ENCODE measurements around the gene MATK.

MATK gene

GRCh38 chr19:3832001-3832400 is 45.8 kb upstream of the MATK start:
- CTCF ChIA-PET: interaction anchor here (0.6 to 3.3 kb wide), 3 partner anchors 10 to 165 kb away, joined by 4 to 16 read pairs (median 5); no protein-coding TSS in a partner anchor
- TF ChIP-seq ZNF660 (tag by site-specific recombination; IDR thresholded peaks at IDR 0.05) (no peak), ZNF221 (tag by site-specific recombination; IDR thresholded peaks at IDR 0.05; ENCODE audit: borderline replicate concordance) (no peak), ZNF629 (tag by site-specific recombination; IDR thresholded peaks at IDR 0.05) (no peak), ZNF302 (tag by site-specific recombination; IDR thresholded peaks at IDR 0.05; ENCODE audit: low read depth) (no peak), ZNF248 (tag by site-specific recombination; IDR thresholded peaks at IDR 0.05) (no peak), ZNF488 (tag by site-specific recombination; IDR thresholded peaks at IDR 0.05) (no peak), ZNF133 (tag by site-specific recombination; IDR thresholded peaks at IDR 0.05) (no peak), OVOL3 (tag by site-specific recombination; IDR thresholded peaks at IDR 0.05) (no peak), HIC1 (tag by site-specific recombination; IDR thresholded peaks at IDR 0.05) (no peak), ZNF514 (tag by site-specific recombination; IDR thresholded peaks at IDR 0.05) (no peak), ZNF626 (tag by site-specific recombination; IDR thresholded peaks at IDR 0.05) (no peak), ZNF366 (tag by site-specific recombination; conservative IDR thresholded peaks at IDR 0.05) (no peak), ZNF639 (tag by site-specific recombination; IDR thresholded peaks at IDR 0.05) (no peak), ZNF24 (tag by site-specific recombination; IDR thresholded peaks at IDR 0.05) (no peak), ZBTB7A (tag by site-specific recombination; IDR thresholded peaks at IDR 0.05; ENCODE audit: low read depth) (no peak), ZFP69B (tag by site-specific recombination; IDR thresholded peaks at IDR 0.05) (no peak), OSR2 (tag by site-specific recombination; IDR thresholded peaks at IDR 0.05) (no peak)
- POLR2A ChIA-PET: interaction anchor here (0.5 kb wide), 1 partner anchor 83 kb away, joined by 4 read pairs; no protein-coding TSS in a partner anchor

GRCh38 chr19:3831601-3832000 is 45.4 kb upstream of the MATK start:
- ChIA-PET POLR2A (interaction anchor here (0.5 kb wide), 1 partner anchor 83 kb away, joined by 4 read pairs; no protein-coding TSS in a partner anchor), CTCF (interaction anchor here (0.6 to 3.3 kb wide), 2 partner anchors 10 to 164 kb away, joined by 5 to 16 read pairs; no protein-coding TSS in a partner anchor)
- Histone ChIP-seq H3K27ac (ENCODE audit: extremely low read depth, low read depth, low read length) (no peak overlapping the region), H3K9me3 (ENCODE audit: control insufficient read depth, insufficient read depth, low read depth, low read length) (no peaks in the 10 kb centered on the region), H3K36me3 (ENCODE audit: control insufficient read depth in 2 of 2, insufficient read depth in 1 of 2, low read length in 2 of 2) (no peaks in the 10 kb centered on the region), H3K4me1 (ENCODE audit: control insufficient read depth, insufficient read depth, low read length) (no peaks in the 10 kb centered on the region), H3K4me3 (ENCODE audit: low read depth, low read length) (no peak overlapping the region)
- TF ChIP-seq ZEB2 (tag by site-specific recombination; IDR thresholded peaks at IDR 0.05): no peak
- TF ChIP-seq ZNF10 (tag by site-specific recombination; IDR thresholded peaks at IDR 0.05): no peak
- TF ChIP-seq ZBTB21 (tag by site-specific recombination; IDR thresholded peaks at IDR 0.05): no peak
- TF ChIP-seq TRIM28 (IDR thresholded peaks at IDR 0.05; ENCODE audit: borderline replicate concordance, low read length): no peak
- TF ChIP-seq ZBTB20 (tag by site-specific recombination; IDR thresholded peaks at IDR 0.05): no peak
- no peak for TF ChIP-seq ZNF211 (tag by site-specific recombination; IDR thresholded peaks at IDR 0.05; ENCODE audit: low read depth)
- no peak for TF ChIP-seq ZNF596 (tag by site-specific recombination; IDR thresholded peaks at IDR 0.05)

More at GRCh38 chr19:3832001-3832400, 45.8 kb upstream of the MATK start:
- Histone ChIP-seq H3K4me1 (ENCODE audit: control insufficient read depth, insufficient read depth, low read length) (no peaks in the 10 kb centered on the region), H3K9me3 (ENCODE audit: control insufficient read depth, insufficient read depth, low read depth, low read length) (no peaks in the 10 kb centered on the region), H3K4me3 (ENCODE audit: low read depth, low read length) (no peak overlapping the region), H3K27ac (ENCODE audit: extremely low read depth, low read depth, low read length) (no peak overlapping the region), H3K36me3 (ENCODE audit: control insufficient read depth in 2 of 2, insufficient read depth in 1 of 2, low read length in 2 of 2) (no peaks in the 10 kb centered on the region)

Data from HEK293 (cell line).